Stromal cell of bone marrow (primary cell): Measurements from ENCODE around the gene LMO1.

Experiments used
- DNase-seq: peaks from one replicate; pipeline ENCODE4 v3.0.0-alpha.2; 2012; ENCODE audit warnings: low read depth

Gene LMO1

DNA sequence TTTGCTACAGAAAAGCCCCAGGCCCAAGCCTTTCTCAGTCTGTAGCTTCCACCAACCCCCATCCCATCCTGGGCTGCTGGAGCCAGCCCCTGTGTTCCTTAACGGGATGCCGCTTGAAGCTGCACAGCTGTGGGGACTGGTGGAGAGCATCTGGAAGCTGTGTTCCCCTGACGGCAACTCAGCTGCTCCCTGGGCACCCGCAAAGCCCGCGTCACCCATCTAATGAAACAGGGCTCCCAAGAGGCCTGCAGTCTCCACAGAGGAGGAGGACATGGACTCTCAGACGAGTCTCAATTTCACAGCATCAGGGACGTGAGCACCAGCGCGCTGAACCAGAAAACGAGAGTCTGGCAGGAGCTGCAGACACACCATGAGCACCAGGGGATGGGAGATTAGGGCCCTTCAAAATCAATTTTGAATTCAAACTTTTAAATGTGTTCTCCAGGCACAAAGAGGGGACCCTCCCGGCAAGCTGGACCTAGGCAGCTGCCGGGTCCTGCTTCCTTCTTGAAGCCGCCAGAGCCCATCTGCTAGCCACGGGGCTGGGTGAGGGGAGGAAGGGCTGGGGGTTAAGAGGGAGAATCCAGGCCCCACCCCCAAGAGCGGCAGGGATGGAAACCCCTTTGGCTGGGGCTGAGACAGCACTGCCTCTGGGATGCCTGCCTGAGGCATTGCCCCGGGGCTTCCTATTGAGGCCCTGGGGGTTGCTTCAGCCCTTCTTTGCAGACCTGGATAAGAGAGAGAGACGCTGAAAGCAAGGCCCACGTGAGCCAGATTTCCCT lies 21.0 kb downstream of the LMO1 start:
- DNase-seq = no peak

DNA sequence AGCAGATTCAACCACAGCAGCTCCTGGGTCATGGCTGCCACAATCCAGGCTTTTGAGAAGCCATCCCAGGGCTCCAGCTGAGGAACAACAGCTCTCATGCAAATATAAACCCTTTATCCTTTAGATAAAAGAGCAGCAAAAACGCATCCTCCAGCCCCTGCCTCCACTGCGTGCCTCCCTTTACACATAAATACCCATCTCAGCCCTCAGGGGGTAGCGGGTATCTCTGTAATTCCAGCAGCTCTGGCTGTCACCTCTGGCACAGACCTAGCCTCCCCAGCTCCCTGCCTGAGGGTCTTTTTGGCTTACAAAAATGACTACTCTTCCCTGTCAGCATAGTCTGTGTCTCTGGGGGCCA lies 21.6 kb downstream of the LMO1 start:
- DNase-seq = no peak

DNA sequence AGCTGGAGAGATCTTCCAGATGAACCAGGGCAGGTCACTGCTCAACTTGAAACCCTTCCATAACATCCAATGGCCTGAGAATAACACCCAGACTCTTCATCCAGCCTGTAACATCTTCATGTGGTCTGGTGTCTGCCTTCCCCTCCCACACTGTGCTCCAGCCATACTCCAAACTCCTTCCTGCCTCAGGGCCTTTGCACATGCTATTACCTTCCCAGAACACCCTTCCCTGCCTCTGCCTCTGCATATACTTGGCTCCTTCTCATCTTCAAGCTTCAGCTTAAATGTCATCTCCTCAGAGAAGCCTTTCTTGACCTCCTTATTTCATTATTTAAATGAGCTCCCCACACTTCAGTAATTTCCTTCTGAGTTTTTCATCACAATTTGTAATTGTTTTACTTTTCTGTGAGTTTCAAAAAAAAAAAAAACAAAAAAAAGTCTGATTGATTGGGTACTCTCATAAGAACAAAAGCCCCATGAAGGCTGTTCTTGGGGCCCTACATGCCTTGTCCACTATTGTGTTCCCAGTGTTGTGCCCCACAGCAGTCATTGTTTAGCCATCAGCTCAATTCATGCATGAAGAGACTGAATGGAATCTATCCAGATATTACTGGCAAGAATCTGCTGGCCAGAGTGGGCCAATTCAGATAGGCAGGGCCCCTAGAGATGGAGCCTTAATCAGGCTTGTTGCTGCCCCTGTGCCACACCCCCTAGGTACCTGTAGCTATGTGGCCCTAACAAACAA lies 22.1 kb downstream of the LMO1 start:
- no peak for DNase-seq

DNA sequence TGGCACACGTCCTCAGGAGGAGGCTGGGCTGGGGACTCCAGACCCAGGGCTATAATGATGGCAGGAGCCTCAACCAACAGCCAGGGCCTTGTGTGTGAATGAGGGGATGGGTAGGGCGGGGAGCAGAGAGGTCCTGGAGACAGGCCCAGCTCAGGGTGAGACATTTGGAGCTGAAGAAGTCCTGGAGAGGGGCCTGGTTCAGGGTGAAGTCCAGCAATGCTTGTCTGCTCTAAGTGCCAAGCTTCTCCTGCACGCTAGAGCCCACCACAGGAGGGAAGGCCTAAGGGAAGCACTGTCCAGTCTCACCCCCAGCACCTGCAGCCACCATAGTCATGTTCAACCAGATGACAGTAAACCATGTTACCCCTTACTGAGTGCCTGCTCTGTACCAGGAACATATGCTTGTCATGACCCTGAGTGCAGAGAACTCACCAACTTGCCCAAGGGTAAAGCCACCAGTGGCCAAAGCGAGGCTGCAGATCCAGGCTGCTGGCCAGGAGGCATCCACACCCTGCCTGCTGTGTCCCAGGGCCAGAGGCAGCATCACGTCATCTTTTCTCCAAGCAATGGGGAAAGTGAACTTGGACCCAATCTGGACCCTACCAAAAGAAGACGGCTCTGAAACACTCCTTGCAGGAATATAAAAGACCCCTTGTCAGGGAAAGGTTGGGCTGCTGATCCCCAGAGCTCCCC lies 24.0 kb downstream of the LMO1 start:
- DNase-seq = no peak

DNA sequence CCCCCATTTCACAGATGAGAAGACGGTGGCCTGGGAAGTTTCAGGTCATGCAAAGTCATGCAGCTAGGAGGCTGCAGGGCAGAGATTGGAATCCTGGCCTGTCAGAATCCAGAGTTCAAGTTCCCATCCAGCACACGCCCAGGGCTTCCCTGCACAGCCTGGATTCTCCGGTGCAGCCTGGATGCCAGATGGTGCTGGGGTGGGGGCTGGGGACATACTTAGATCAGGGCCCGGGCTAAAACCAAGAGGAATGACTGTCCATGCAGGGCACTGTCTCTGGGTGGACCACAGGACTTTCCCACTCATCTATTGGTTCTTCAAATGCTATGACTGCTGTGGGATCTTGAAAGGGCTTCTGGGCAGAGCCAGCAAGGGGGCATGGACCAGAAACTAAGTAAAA lies 24.6 kb downstream of the LMO1 start:
- DNase-seq = no peak

DNA sequence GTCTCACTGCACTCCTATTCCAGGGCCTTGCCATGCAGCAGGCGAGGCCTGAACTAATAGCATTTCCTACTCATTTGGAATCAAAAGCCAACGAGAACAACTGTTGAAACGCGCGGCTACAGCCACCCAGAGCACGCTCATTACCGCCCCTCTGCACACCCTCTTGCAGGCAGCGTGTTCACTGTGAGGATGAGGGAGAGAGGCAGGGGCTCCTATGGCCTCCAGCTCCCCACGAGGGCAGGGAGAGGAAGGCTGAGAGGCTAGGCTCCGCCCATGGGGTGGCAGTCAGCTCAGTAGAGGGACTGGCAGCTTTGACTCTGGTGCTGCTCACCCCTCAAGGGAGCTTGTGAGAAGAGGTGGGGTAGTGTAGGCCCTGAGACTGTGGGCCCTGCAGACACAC lies 26.2 kb downstream of the LMO1 start:
- DNase-seq = no peak

DNA sequence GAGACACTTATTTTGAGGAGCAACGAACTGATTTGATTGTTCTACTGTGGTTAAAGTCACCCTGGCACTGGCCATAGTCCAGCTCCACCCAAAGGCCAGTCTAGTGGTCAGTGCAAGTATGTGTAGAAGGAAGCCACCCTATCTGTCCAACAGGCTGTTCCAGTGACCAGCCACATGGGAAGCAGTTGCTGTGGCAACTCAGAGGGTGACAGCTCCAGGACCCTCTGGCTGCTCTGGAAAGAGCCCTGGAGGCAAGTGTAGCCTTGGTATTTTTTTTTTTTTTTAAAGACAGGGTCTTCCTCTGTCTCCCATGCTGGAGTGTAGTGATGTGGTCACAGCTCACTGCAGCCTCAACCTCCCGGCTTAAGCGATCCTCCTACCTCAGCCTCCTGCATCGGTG lies 27.8 kb downstream of the LMO1 start:
- DNase-seq = no peak

DNA sequence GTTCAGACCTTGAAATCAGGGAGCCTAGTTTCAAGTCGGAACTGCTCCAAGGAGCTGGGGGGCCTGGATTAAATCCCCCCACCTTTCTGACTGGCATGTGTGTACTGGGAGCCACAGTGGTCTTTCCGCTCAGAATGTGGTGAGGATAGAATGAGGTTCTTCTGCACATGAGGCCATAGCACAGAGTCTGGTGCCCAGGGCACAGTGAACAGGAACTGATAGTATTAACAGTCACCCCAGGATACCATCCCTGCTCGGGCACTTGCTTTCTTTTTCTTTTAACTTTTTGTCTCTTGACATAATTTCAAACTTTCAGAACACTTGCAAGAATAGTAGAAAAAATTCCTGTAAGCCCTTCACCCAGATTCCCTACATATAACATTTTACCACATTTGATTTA lies 28.8 kb downstream of the LMO1 start:
- no peak for DNase-seq

DNA sequence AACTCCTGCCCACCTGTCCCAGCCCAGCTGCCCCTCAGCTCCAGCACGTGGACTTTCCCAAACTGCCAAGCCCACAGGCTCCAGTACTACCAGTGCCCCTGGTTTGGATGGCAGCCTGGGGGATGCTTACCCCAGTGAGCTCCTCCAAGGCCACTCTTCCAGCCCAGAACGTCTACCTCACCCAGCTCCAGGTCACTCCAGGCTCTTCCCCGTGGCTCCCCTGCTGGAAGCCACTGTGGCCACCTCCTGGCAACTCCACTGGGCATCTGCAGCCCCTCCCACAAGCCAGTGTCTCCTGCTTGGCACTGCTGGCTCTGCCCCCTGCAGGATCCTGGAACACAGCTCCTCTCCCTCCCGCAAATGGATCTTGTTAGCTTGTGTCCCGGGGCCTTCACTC lies 29.3 kb downstream of the LMO1 start:
- DNase-seq = no peak

DNA sequence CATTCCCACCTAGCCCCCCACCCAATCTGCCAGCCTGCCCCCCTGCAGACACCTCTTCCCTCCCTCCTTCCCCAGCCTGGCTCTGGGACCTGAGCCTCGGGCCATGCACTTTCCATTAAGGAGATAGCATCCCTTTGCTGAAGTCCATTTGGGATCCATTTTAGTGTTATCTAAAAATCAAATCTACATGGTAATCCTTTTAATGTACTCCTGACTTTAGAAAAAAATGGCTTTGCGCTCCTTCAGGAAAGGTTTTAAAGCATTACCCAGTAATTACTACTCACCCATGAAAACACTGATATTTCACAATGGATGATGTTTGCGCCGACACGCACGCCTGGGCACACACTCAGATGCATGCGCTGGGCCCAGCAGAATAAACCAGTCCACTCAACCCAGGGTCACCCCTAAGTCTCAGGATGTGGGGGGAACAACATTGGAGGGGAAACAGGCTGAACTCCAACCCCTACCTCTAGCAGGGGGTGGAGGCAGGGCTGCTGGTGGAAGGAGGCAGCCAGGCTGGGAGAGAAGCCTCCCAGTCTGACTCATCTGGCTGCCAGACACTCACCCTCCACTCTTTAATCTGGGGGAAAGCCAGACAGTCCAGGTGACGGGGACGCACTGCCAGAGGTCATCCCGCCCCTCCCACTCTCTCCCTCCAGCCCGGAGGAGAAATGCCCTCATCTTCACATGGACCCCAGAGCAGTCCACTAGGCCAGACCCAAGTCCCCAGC lies 29.8 kb downstream of the LMO1 start:
- no peak for DNase-seq

DNA sequence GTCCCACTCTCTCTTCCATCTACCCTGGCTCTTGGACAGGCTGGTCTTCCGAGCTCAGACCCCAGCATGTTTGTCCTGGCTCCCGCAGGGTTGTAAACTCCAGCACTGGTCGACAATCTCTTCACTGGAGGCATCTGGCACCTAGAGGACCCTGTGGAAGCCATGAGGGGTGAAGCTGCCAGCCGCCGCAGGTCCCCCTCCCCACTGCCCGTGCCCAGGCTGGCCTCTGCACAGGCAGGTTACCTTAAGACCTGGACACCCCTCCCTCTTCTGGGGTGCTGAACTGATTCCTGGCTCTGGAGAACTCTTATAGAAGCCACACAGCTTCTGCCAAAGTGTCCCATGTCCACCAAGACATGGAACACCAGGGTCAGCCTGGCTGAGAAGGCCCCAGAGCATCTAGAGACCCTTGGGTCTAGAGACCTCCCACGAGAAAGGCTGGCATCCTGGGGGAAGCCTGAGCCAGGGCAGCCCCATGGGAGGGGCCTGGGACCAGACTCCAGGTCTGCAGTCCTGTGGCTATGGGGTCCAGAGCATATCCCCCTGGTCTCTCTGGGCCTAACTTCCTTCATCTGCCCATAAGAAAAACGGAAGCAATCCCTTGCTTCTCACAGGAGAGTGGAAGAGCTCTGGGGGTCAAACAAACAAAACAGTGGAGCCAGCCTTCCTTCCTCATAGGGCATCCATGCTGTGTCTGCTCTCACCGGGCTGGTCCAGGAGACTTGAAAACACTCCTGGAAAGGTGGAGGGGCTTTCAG lies 30.6 kb downstream of the LMO1 start:
- DNase-seq = no peak

DNA sequence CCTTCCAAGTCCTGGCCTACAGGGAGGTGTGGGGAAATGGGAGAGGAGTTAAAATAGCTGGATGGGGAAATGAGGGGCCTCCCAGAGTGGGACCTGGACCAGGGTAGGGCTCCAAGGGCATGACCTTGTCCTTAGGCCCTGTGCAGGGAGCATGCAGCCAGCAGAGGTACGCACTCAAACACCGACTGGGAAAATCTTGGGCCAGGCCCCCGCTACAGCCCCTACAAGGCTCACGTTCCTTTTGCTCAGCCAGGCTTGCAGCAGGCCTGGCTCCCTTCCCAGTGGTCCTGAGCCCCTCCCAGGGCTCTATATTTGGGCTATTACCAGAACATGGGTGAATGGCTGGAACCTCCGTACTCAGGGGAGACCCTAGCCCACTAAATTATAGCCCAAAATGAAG lies 31.3 kb downstream of the LMO1 start:
- no peak for DNase-seq

DNA sequence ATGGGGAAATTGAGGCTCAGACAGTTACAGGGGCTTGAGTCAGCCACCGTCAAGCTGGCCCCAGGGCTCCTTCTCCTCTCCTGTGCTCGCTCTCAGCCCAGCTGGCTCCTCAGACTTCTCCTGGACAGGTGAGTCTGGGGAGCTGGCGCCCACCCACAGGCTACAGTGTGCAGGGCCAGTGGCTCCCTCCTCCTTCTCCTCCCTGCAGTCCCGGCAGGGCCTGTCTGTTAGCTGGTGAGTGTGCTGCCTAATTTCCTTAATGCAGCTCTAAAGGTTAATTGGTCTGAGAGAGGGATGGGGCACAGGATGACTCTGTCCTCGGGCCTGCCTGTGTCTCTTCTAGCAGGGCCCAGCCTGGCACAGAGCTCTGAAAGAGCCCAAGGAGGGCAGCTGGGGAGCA lies 31.7 kb downstream of the LMO1 start:
- DNase-seq = no peak

DNA sequence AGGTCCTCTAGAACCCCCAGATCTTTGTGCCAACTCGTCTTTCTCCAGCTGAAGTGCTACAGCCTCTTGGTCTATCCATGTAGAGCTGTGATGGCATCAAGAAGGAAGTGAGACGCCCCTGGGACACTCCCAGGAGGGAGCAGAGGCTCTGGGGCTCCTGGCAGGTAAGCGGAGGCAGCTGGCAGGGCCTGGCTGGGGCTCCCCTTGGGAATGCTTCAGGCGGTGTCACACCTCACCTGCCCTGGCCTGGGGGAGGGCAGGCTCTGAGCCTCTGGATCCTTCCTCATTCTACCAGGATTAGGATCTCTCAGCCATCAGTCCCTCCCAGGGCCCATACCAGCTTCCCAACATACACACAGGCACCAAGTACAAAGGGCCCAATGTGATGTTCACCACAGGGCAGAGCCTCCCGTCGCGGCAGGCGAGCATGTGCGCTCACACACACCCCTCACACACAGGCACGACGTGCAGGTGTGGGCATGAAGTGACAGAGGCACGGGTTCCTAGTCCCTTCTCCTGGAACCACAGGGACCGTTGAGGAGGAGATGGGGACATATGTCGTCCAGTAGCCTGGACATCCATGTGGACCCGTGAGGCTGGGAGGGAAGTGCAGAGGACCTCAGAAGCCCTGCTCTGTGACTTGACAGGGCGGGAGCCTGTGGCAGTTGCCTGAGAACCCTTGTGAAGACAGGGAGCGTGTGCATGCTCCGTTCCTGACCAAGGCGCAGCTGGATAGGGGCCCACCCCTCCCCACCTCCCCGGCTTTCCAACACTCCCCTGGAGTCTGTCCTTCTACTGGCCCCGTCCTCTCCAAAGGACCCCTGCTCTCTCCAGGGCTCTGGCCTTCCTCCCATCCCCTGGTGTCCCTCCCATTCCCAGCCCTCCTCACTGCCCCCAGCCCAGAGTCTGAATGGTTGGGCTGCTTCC lies 32.5 kb downstream of the LMO1 start:
- DNase-seq = no peak

DNA sequence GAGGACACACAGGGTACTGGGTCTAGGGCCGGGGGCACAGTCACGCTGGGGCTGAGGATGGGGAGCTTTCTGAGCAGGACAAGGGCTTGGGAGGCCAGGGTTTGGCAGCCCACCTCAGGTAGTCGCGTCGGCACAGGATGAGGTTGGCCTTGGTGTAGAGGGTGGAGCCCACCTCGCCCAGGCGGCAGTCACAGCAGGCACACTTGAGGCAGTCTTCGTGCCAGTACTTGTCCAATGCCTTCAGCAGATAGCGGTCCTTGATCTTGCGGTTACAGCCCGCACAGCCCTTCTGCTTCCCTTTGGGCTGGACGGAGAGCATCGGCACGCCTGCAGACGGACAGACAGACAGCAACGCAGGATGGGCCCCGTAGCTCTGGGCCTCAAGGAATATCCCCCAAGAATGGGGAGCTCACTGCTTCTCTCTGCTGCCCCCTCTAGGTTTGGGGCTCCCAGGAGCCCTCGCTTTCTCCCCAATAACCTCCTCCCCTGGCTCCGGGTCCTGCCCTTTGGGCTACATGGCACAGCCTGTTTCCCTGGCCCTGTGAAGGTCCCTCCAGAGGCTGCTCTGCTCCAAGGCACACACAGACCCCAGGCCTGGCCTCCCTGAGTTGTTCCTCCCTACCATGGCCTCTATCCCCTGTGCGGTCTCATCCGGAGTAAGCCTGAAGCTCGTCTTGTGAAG lies 33.4 kb downstream of the LMO1 start:
- no peak for DNase-seq

DNA sequence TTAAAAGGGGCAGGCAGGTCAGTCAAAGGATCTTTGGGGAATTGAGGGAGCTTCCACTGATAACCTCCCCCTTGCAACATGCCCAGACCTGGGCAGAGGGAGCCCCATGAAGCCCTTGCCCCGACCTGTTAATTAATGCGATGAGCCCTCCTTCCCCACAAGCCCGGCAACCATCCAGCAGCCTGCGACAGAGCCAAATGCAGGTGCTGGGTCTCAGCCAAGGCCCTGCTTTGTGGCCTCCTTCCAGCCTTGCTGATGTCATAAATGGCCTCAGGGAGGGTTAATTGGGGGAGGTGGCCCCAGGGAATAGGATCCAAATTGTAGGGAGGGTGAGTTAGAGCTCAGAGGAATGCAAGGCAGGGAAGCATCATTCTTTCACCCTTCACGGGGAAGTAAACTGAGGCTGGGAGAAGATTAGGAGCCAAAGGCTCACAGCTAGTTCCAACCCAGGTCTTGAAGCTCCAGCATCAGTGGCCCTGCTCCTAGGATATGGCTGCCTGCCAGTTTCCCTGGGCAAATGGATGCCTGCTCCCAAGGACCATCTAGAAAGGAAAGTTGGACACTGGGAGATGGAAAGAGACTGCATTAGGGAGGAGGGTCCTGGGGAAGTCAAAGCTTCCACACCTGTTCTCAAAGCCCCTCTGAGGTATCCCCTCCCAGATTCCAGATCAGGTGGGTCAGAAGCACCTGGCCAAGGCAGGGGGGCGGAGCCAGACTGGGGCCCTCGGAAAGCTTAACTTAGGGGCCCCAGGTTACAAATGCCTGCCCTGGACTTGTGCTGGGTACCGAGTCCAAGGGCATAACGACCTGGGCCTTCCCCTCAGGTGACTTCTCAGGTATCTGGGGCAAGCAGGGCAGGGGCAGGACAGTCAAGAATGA lies 34.1 kb downstream of the LMO1 start:
- no peak for DNase-seq

DNA sequence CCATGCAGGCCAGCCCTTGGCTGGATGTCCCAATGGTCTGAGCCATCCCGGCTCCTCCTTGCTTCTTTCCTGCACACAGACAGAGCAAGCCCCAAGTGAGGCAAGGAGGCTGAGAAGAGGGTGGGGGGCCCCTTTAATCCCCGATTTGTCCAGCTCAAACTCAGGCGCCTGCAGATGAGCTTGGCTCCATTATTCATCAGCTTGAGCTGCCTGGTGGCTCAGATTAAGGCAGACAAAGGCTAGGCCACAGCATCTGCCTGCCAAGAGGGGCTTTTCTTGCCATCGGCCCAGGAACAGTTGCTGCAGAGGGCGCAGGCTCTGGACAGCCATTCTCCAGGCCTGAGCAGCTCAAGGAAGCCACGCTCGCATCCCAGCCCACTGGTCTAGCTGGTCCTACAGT lies 35.4 kb downstream of the LMO1 start:
- DNase-seq = no peak

DNA sequence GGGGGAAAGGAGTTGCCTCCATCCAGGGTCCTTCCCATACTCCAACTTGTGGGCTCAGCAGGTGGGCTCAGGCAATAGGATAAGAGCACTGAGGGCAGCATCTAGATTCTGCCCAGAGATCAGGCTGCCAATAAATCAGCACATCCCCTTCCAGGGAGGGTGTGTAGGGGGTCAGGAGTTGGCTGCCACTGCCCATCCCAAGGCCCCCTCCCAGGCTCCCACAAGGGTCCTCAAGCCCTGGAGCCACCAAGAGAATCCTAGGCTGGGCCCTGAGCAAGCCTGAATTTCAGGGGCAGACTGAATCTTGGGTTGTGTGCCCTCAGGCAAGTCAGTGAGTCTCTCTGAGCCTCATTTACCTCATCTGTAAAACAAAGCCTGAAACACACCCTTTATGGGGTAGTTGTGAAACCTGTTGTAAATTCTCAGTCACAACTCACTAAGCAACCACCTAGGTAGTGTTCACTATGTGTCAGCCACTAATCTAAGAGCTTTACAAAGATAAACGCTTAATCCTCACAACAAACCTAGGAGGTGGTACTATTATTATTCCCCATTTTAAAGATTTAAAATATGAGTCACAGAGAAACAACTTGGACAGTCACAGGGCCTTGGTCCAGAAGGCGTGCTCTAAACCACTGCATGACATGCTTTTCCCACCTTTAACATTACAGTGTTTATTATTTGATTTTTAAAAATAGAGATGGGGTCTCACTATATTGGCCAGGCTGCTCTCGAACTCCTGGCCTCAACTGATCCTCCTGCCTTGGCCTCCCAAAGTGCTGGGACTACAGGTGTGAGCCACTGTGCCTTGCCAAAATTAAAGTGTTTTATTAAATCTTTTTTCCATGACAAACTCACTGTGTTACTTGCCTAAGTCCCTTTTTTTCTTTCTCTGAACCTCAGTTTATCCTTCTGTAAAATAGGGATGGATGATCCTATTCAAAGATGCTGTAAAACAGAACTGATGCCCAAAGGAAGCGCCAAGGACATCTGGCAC lies 36.2 kb downstream of the LMO1 start:
- no peak for DNase-seq
